ENCODE results near the gene CACNG6. TPM values are rescaled to one million over a fixed set of nuclear protein-coding genes. Genes with fewer than 3 reads are reported as not detected.

The CACNG6 gene
- total RNA-seq, 2 donors from 2014 or later, result 0.53 TPM; not detected in 1

GRCh38 chr19:53998223-53998622 lies 6.8 kb downstream of the CACNG6 start:
- peaks cover 42 to 61% of the 10 kb centered on the region in 2 donors for H3K27me3 Mint-ChIP-seq
- ATAC-seq (no peak), DNase-seq (ENCODE audit: low spot score) (no peak)
- no peak overlapping the region for H3K27ac Mint-ChIP-seq
- H3K9me3 Mint-ChIP-seq, result no peaks in the 10 kb centered on the region
- no peak overlapping the region for H3K4me3 Mint-ChIP-seq
- H3K36me3 Mint-ChIP-seq, result no peaks in the 10 kb centered on the region
- no peaks in the 10 kb centered on the region for H3K4me1 Mint-ChIP-seq (ENCODE audit: low read depth in 2 of 2)

GRCh38 chr19:53999694-54000093 lies 8.3 kb downstream of the CACNG6 start:
- no peak for DNase-seq (ENCODE audit: low spot score)
- no peak overlapping the region for H3K27ac Mint-ChIP-seq
- ATAC-seq, result peak in 1 of 2 donors; percentile 33
- H3K9me3 Mint-ChIP-seq, result no peaks in the 10 kb centered on the region
- peaks cover 29 to 46% of the 10 kb centered on the region in 2 donors for H3K27me3 Mint-ChIP-seq
- no peaks in the 10 kb centered on the region for H3K4me1 Mint-ChIP-seq (ENCODE audit: low read depth in 2 of 2)
- no peak overlapping the region for H3K4me3 Mint-ChIP-seq
- H3K36me3 Mint-ChIP-seq, result no peaks in the 10 kb centered on the region

GRCh38 chr19:54001496-54001895 lies 10.1 kb downstream of the CACNG6 start:
- no peaks in the 10 kb centered on the region for H3K4me1 Mint-ChIP-seq (ENCODE audit: low read depth in 2 of 2)
- H3K9me3 Mint-ChIP-seq, result no peaks in the 10 kb centered on the region
- H3K27me3 Mint-ChIP-seq, result peaks cover 20 to 38% of the 10 kb centered on the region in 2 donors
- H3K36me3 Mint-ChIP-seq, result no peaks in the 10 kb centered on the region
- no peak overlapping the region for H3K4me3 Mint-ChIP-seq
- DNase-seq (ENCODE audit: low spot score) (no peak), ATAC-seq (no peak)
- H3K27ac Mint-ChIP-seq, result no peak overlapping the region

GRCh38 chr19:54002495-54003315 lies 11.3 kb downstream of the CACNG6 start:
- no peak for DNase-seq (ENCODE audit: low spot score)
- Mint-ChIP-seq H3K36me3 (no peaks in the 10 kb centered on the region), H3K4me1 (ENCODE audit: low read depth in 2 of 2) (no peaks in the 10 kb centered on the region), H3K4me3 (no peak overlapping the region), H3K27me3 (peaks cover 19 to 31% of the 10 kb centered on the region in 2 donors), H3K27ac (no peak overlapping the region), H3K9me3 (no peaks in the 10 kb centered on the region)
- ATAC-seq, result no peak

- no peaks in the 10 kb centered on the region for H3K9me3 Mint-ChIP-seq
- peaks cover 20 to 24% of the 10 kb centered on the region in 2 donors for H3K27me3 Mint-ChIP-seq
- H3K36me3 Mint-ChIP-seq, result no peaks in the 10 kb centered on the region
- DNase-seq (ENCODE audit: low spot score) (no peak), ATAC-seq (no peak)
- peaks cover 0 to 3% of the 10 kb centered on the region in 2 donors for H3K4me1 Mint-ChIP-seq (ENCODE audit: low read depth in 2 of 2)
- no peak overlapping the region for H3K4me3 Mint-ChIP-seq
- H3K27ac Mint-ChIP-seq, result no peak overlapping the region
Measured at GRCh38 chr19:54009440-54009839, 18.0 kb downstream of the CACNG6 start.

GRCh38 chr19:54010474-54010873 lies 19.0 kb downstream of the CACNG6 start:
- no peak for ATAC-seq
- peaks cover 0 to 3% of the 10 kb centered on the region in 2 donors for H3K4me1 Mint-ChIP-seq (ENCODE audit: low read depth in 2 of 2)
- no peak overlapping the region for H3K4me3 Mint-ChIP-seq
- H3K27me3 Mint-ChIP-seq, result peaks cover 28 to 32% of the 10 kb centered on the region in 2 donors
- no peak for DNase-seq (ENCODE audit: low spot score)
- H3K36me3 Mint-ChIP-seq, result no peaks in the 10 kb centered on the region
- H3K9me3 Mint-ChIP-seq, result no peaks in the 10 kb centered on the region
- no peak overlapping the region for H3K27ac Mint-ChIP-seq

- no peak overlapping the region for H3K4me3 Mint-ChIP-seq
- peaks cover 0 to 3% of the 10 kb centered on the region in 2 donors for H3K4me1 Mint-ChIP-seq (ENCODE audit: low read depth in 2 of 2)
- no peaks in the 10 kb centered on the region for H3K36me3 Mint-ChIP-seq
- ATAC-seq (no peak), DNase-seq (ENCODE audit: low spot score) (no peak)
- no peak overlapping the region for H3K27ac Mint-ChIP-seq
- peaks cover 30 to 43% of the 10 kb centered on the region in 2 donors for H3K27me3 Mint-ChIP-seq
- no peaks in the 10 kb centered on the region for H3K9me3 Mint-ChIP-seq
Measured at GRCh38 chr19:54011507-54012211, 20.2 kb downstream of the CACNG6 start.

- Mint-ChIP-seq H3K4me3 (no peak overlapping the region), H3K9me3 (no peaks in the 10 kb centered on the region), H3K27me3 (peaks cover 29 to 36% of the 10 kb centered on the region in 2 donors), H3K27ac (no peak overlapping the region), H3K4me1 (ENCODE audit: low read depth in 2 of 2) (peaks cover 0 to 3% of the 10 kb centered on the region in 2 donors), H3K36me3 (no peaks in the 10 kb centered on the region)
- DNase-seq (ENCODE audit: low spot score), result no peak
- ATAC-seq, result no peak
Measured at GRCh38 chr19:54013866-54014265, 22.4 kb downstream of the CACNG6 start.

GRCh38 chr19:54014920-54015560 lies 23.6 kb downstream of the CACNG6 start:
- peaks cover 29 to 35% of the 10 kb centered on the region in 2 donors for H3K27me3 Mint-ChIP-seq
- no peak overlapping the region for H3K27ac Mint-ChIP-seq
- H3K4me3 Mint-ChIP-seq, result no peak overlapping the region
- no peaks in the 10 kb centered on the region for H3K9me3 Mint-ChIP-seq
- no peaks in the 10 kb centered on the region for H3K36me3 Mint-ChIP-seq
- no peak for ATAC-seq
- no peak for DNase-seq (ENCODE audit: low spot score)
- H3K4me1 Mint-ChIP-seq (ENCODE audit: low read depth in 2 of 2), result peaks cover 0 to 3% of the 10 kb centered on the region in 2 donors

GRCh38 chr19:54017261-54017660 lies 25.8 kb downstream of the CACNG6 start:
- peak overlapping the region in 1 of 2 donors; percentile 49 for H3K27ac Mint-ChIP-seq
- no peak overlapping the region for H3K4me3 Mint-ChIP-seq
- peaks cover 22 to 25% of the 10 kb centered on the region in 2 donors for H3K27me3 Mint-ChIP-seq
- ATAC-seq, result no peak
- H3K9me3 Mint-ChIP-seq, result no peaks in the 10 kb centered on the region
- no peaks in the 10 kb centered on the region for H3K36me3 Mint-ChIP-seq
- peaks cover 0 to 4% of the 10 kb centered on the region in 2 donors for H3K4me1 Mint-ChIP-seq (ENCODE audit: low read depth in 2 of 2)
- DNase-seq (ENCODE audit: low spot score), result no peak

GRCh38 chr19:54021363-54021762 lies 29.9 kb downstream of the CACNG6 start:
- H3K9me3 Mint-ChIP-seq, result no peaks in the 10 kb centered on the region
- DNase-seq (ENCODE audit: low spot score) (peak; percentile 50), ATAC-seq (no peak)
- no peaks in the 10 kb centered on the region for H3K36me3 Mint-ChIP-seq
- peaks cover 0 to 8% of the 10 kb centered on the region in 2 donors for H3K4me1 Mint-ChIP-seq (ENCODE audit: low read depth in 2 of 2)
- H3K4me3 Mint-ChIP-seq, result no peak overlapping the region
- H3K27me3 Mint-ChIP-seq, result peaks cover 2 to 8% of the 10 kb centered on the region in 2 donors
- H3K27ac Mint-ChIP-seq, result no peak overlapping the region

- ATAC-seq (no peak), DNase-seq (ENCODE audit: low spot score) (peak; percentile 28)
- peaks cover 0 to 8% of the 10 kb centered on the region in 2 donors for H3K4me1 Mint-ChIP-seq (ENCODE audit: low read depth in 2 of 2)
- H3K4me3 Mint-ChIP-seq, result no peak overlapping the region
- H3K36me3 Mint-ChIP-seq, result no peaks in the 10 kb centered on the region
- no peaks in the 10 kb centered on the region for H3K9me3 Mint-ChIP-seq
- no peak overlapping the region for H3K27ac Mint-ChIP-seq
- H3K27me3 Mint-ChIP-seq, result peaks cover 0 to 8% of the 10 kb centered on the region in 2 donors
Measured at GRCh38 chr19:54021932-54022331, 30.5 kb downstream of the CACNG6 start.

- no peak overlapping the region for H3K27ac Mint-ChIP-seq
- H3K9me3 Mint-ChIP-seq, result no peaks in the 10 kb centered on the region
- H3K4me3 Mint-ChIP-seq, result no peak overlapping the region
- peaks cover 0 to 2% of the 10 kb centered on the region in 2 donors for H3K27me3 Mint-ChIP-seq
- no peaks in the 10 kb centered on the region for H3K36me3 Mint-ChIP-seq
- peaks cover 0 to 8% of the 10 kb centered on the region in 2 donors for H3K4me1 Mint-ChIP-seq (ENCODE audit: low read depth in 2 of 2)
- DNase-seq (ENCODE audit: low spot score), result no peak
- no peak for ATAC-seq
Measured at GRCh38 chr19:54023191-54023590, 31.8 kb downstream of the CACNG6 start.

- Mint-ChIP-seq H3K9me3 (no peaks in the 10 kb centered on the region), H3K4me3 (no peak overlapping the region), H3K27ac (no peak overlapping the region), H3K4me1 (ENCODE audit: low read depth in 2 of 2) (peaks cover 0 to 8% of the 10 kb centered on the region in 2 donors), H3K27me3 (peaks cover 6 to 9% of the 10 kb centered on the region in 2 donors), H3K36me3 (no peaks in the 10 kb centered on the region)
- DNase-seq (ENCODE audit: low spot score), result no peak
- no peak for ATAC-seq
Measured at GRCh38 chr19:54024660-54025059, 33.2 kb downstream of the CACNG6 start.
